ENCODE results near the gene SLC35G2.

DNA sequence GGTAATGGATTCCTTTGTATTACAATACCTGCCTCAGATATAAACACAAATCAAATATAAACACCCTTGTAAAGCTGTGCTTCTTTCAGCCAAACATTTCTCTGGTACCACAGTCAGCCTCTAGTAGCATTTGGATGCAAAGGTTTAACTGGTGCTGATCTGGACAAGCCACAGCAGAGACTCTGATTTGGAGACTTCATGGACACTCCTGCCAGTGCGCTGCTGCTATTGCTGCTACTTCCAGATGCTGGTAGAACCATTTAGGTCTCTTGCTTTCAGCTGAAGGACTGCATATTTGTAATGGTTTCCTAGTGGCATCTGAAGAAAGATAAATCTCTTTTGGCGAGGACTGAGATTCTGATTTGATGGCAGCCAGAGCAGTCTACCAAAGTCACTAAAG, 80.0 kb downstream of the SLC35G2 start:
- TF ChIP-seq, protein P1, sequence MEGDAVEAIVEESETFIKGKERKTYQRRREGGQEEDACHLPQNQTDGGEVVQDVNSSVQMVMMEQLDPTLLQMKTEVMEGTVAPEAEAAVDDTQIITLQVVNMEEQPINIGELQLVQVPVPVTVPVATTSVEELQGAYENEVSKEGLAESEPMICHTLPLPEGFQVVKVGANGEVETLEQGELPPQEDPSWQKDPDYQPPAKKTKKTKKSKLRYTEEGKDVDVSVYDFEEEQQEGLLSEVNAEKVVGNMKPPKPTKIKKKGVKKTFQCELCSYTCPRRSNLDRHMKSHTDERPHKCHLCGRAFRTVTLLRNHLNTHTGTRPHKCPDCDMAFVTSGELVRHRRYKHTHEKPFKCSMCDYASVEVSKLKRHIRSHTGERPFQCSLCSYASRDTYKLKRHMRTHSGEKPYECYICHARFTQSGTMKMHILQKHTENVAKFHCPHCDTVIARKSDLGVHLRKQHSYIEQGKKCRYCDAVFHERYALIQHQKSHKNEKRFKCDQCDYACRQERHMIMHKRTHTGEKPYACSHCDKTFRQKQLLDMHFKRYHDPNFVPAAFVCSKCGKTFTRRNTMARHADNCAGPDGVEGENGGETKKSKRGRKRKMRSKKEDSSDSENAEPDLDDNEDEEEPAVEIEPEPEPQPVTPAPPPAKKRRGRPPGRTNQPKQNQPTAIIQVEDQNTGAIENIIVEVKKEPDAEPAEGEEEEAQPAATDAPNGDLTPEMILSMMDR (conservative IDR thresholded peaks at IDR 0.05) = no peak
- TF ChIP-seq ZFX (IDR thresholded peaks at IDR 0.05) = no peak

All from C4-2B (cell line).